Astrocyte (in vitro differentiated cells and primary cell): Measurements from ENCODE around the gene TMEM98. TPM values are rescaled to one million over a fixed set of nuclear protein-coding genes. Genes with fewer than 3 reads are reported as not detected.

ENCODE experiments used
- DNase-seq: peaks from one replicate; pipeline ENCODE4 v3.0.0-alpha.2; 2010; ENCODE audit warnings: low read depth
- FAIRE-seq: peaks from 2 replicates; lab custom pipeline; 2011; peaks lifted over from hg19 to GRCh38; lab: Jason Lieb, UNC
- H2AFZ ChIP-seq: 2 replicates; pipeline ENCODE4 v1.6.0; 2012; ENCODE audit warnings: low read depth, low read length, inconsistent platforms
- H3K27ac ChIP-seq: 2 replicates; pipeline ENCODE4 v1.5.1; 2011; ENCODE audit warnings: low read depth, low read length, inconsistent platforms
- H3K27me3 ChIP-seq: 2 replicates; pipeline ENCODE4 v1.6.0; 2011; ENCODE audit warnings: low read length, inconsistent platforms; ENCODE audit not compliant: insufficient read depth
- H3K36me3 ChIP-seq: 2 replicates; pipeline ENCODE4 v1.5.1; 2011; ENCODE audit warnings: low read length, inconsistent platforms; ENCODE audit not compliant: insufficient read depth
- H3K4me1 ChIP-seq: 2 replicates; pipeline ENCODE4 v1.5.1; 2011; ENCODE audit warnings: low read length, inconsistent platforms; ENCODE audit not compliant: insufficient read depth
- H3K4me2 ChIP-seq: 2 replicates; pipeline ENCODE4 v1.6.0; 2012; ENCODE audit warnings: low read length, inconsistent platforms
- H3K4me3 ChIP-seq: 2 replicates; pipeline ENCODE4 v1.5.1; 2011; ENCODE audit warnings: low read depth, mild to moderate bottlenecking, low read length, inconsistent platforms; ENCODE audit not compliant: insufficient read depth
- H3K79me2 ChIP-seq: 2 replicates; pipeline ENCODE4 v1.6.0; 2012; ENCODE audit warnings: mild to moderate bottlenecking, low read length, inconsistent platforms; ENCODE audit not compliant: insufficient read depth
- H3K9ac ChIP-seq: 2 replicates; pipeline ENCODE4 v1.6.0; 2012; ENCODE audit warnings: mild to moderate bottlenecking, low read length, inconsistent platforms
- H3K9me3 ChIP-seq: 2 replicates; pipeline ENCODE4 v1.5.1; 2012; ENCODE audit warnings: low read depth, mild to moderate bottlenecking, low read length, inconsistent platforms; ENCODE audit not compliant: insufficient read depth
- H4K20me1 ChIP-seq: 2 replicates; pipeline ENCODE4 v1.6.0; 2012; ENCODE audit warnings: low read length, inconsistent platforms; ENCODE audit not compliant: insufficient read depth
- H3K27ac Mint-ChIP-seq: one replicate; pipeline ENCODE4 v1.8.0; 2021; ENCODE audit warnings: mild to moderate bottlenecking, mixed read lengths; ENCODE audit not compliant: unreplicated experiment
- H3K27me3 Mint-ChIP-seq: one replicate; pipeline ENCODE4 v1.8.0; 2021; ENCODE audit warnings: low read depth, mixed read lengths; ENCODE audit not compliant: unreplicated experiment
- H3K36me3 Mint-ChIP-seq: one replicate; pipeline ENCODE4 v1.8.0; 2021; ENCODE audit warnings: low read depth, mixed read lengths; ENCODE audit not compliant: unreplicated experiment
- H3K4me1 Mint-ChIP-seq: one replicate; pipeline ENCODE4 v1.8.0; 2021; ENCODE audit warnings: low read depth, mixed read lengths; ENCODE audit not compliant: unreplicated experiment
- H3K4me3 Mint-ChIP-seq: one replicate; pipeline ENCODE4 v1.8.0; 2021; ENCODE audit warnings: mild to moderate bottlenecking, moderate library complexity, mixed read lengths; ENCODE audit not compliant: unreplicated experiment
- H3K9me3 Mint-ChIP-seq: one replicate; pipeline ENCODE4 v1.8.0; 2021; ENCODE audit warnings: mild to moderate bottlenecking, mixed read lengths; ENCODE audit not compliant: unreplicated experiment
- CTCF ChIP-seq: IDR thresholded peaks from 2 replicates; pipeline ENCODE4 v1.5.1; 2011; ENCODE audit warnings: low read depth, mild to moderate bottlenecking, inconsistent platforms, low read length, moderate library complexity; ENCODE audit not compliant: insufficient read depth
- EZH2 ChIP-seq: IDR thresholded peaks from 2 replicates; pipeline ENCODE4 v1.6.1; 2012; ENCODE audit warnings: mild to moderate bottlenecking, low read length, inconsistent platforms; ENCODE audit not compliant: insufficient read depth
- total RNA-seq: library from RNA; stranded (reverse); gene quantifications from 2 replicates; pipeline ENCODE4 v1.2.1, GENCODE V29; 2021

Gene TMEM98
- total RNA-seq, 1 donor from 2014 or later, result 62.6 TPM

GRCh38 chr17:32970281-32970680, 42.3 kb downstream of the TMEM98 start:
- DNase-seq, result peak; percentile 26
- H3K4me1 ChIP-seq, result no peaks in the 10 kb centered on the region
- no peak overlapping the region for H3K27ac ChIP-seq
- no peak for FAIRE-seq
- H3K27me3 ChIP-seq, result no peaks in the 10 kb centered on the region
- Mint-ChIP-seq H3K9me3 (peaks cover 13% of the 10 kb centered on the region), H3K36me3 (no peaks in the 10 kb centered on the region), H3K27ac (no peak overlapping the region), H3K4me1 (no peaks in the 10 kb centered on the region), H3K27me3 (peaks cover 20% of the 10 kb centered on the region), H3K4me3 (no peak overlapping the region)
- TF ChIP-seq EZH2 (no peak), CTCF (no peak)
- H3K36me3 ChIP-seq, result no peaks in the 10 kb centered on the region
- H2AFZ ChIP-seq, result no peak overlapping the region
- no peak overlapping the region for H3K9ac ChIP-seq
- H3K4me2 ChIP-seq, result no peak overlapping the region
- no peaks in the 10 kb centered on the region for H3K79me2 ChIP-seq
- no peaks in the 10 kb centered on the region for H4K20me1 ChIP-seq
- no peaks in the 10 kb centered on the region for H3K9me3 ChIP-seq
- no peak overlapping the region for H3K4me3 ChIP-seq

GRCh38 chr17:32971171-32971570, 43.2 kb downstream of the TMEM98 start:
- no peaks in the 10 kb centered on the region for H3K36me3 Mint-ChIP-seq
- H3K4me1 Mint-ChIP-seq, result no peaks in the 10 kb centered on the region
- no peak overlapping the region for H3K4me3 Mint-ChIP-seq
- no peak for FAIRE-seq
- Histone ChIP-seq H3K36me3 (no peaks in the 10 kb centered on the region), H3K27ac (no peak overlapping the region), H3K27me3 (no peaks in the 10 kb centered on the region), H3K4me1 (no peaks in the 10 kb centered on the region), H3K79me2 (no peaks in the 10 kb centered on the region), H3K4me3 (no peak overlapping the region), H4K20me1 (no peaks in the 10 kb centered on the region), H3K4me2 (no peak overlapping the region), H3K9ac (no peak overlapping the region), H2AFZ (no peak overlapping the region), H3K9me3 (no peaks in the 10 kb centered on the region)
- H3K27ac Mint-ChIP-seq, result no peak overlapping the region
- peaks cover 19% of the 10 kb centered on the region for H3K27me3 Mint-ChIP-seq
- H3K9me3 Mint-ChIP-seq, result peaks cover 13% of the 10 kb centered on the region
- peak; percentile 74 for DNase-seq
- TF ChIP-seq CTCF (no peak), EZH2 (no peak)

- Histone ChIP-seq H4K20me1 (no peaks in the 10 kb centered on the region), H3K4me1 (no peaks in the 10 kb centered on the region), H3K36me3 (no peaks in the 10 kb centered on the region), H2AFZ (no peak overlapping the region), H3K27me3 (peaks cover 2% of the 10 kb centered on the region), H3K4me2 (no peak overlapping the region), H3K79me2 (no peaks in the 10 kb centered on the region), H3K9ac (no peak overlapping the region), H3K27ac (no peak overlapping the region), H3K9me3 (no peaks in the 10 kb centered on the region), H3K4me3 (no peak overlapping the region)
- H3K9me3 Mint-ChIP-seq, result peaks cover 5% of the 10 kb centered on the region
- no peaks in the 10 kb centered on the region for H3K4me1 Mint-ChIP-seq
- TF ChIP-seq CTCF (no peak), EZH2 (no peak)
- H3K27ac Mint-ChIP-seq, result no peak overlapping the region
- H3K4me3 Mint-ChIP-seq, result no peak overlapping the region
- no peak for DNase-seq
- peaks cover 31% of the 10 kb centered on the region for H3K27me3 Mint-ChIP-seq
- no peak for FAIRE-seq
- H3K36me3 Mint-ChIP-seq, result no peaks in the 10 kb centered on the region
Observed at GRCh38 chr17:32976131-32976530, 48.2 kb downstream of the TMEM98 start.
